Measurements from ENCODE around the gene BANF2. TPM values are rescaled to one million over a fixed set of nuclear protein-coding genes. Genes with fewer than 3 reads are reported as not detected.

Gene BANF2
- total and polyA plus RNA-seq, 2 of the 13 experiments (the other 11 are each of a cell fraction or from before 2014, with no cell fraction given) = 0.35 TPM; not detected in 1

GRCh38 chr20:17684077-17684888, 15.5 kb upstream of the BANF2 start (continued):
- peak; percentile 85 for TF ChIP-seq ZNF124 (CRISPR knock-in tag; IDR thresholded peaks at IDR 0.05)
- TF ChIP-seq ZBTB8A (CRISPR knock-in tag; IDR thresholded peaks at IDR 0.05; ENCODE audit: borderline replicate concordance, low read depth) = no peak
- peak; percentile 68; the same call in 1 of the 2 replicates for TF ChIP-seq GLI4 (CRISPR knock-in tag; IDR thresholded peaks at IDR 0.05; ENCODE audit: borderline replicate concordance)
- peak; percentile 16; the same call in 1 of the 2 replicates for TF ChIP-seq SP4 (CRISPR knock-in tag; IDR thresholded peaks at IDR 0.05)
- peak; percentile 89; the same call in 1 of the 2 replicates for TF ChIP-seq SP140L (CRISPR knock-in tag; IDR thresholded peaks at IDR 0.05; ENCODE audit: borderline replicate concordance)
- TF ChIP-seq ASH2L (IDR thresholded peaks at IDR 0.05; ENCODE audit: insufficient read length, low read depth, low read length) = peak; percentile 87
- TF ChIP-seq ZNF501 (CRISPR knock-in tag; IDR thresholded peaks at IDR 0.05) = peak; percentile 82
- TF ChIP-seq ZSCAN30 (CRISPR knock-in tag; IDR thresholded peaks at IDR 0.05) = 0 out of 2 replicates have a peak, but pooled peaks have one; percentile 73
- TF ChIP-seq ZNF343 (CRISPR knock-in tag; IDR thresholded peaks at IDR 0.05) = peak; percentile 51
- peak; percentile 21 for TF ChIP-seq YY1 (IDR thresholded peaks at IDR 0.05; ENCODE audit: insufficient read depth, insufficient replicate concordance, low read depth, low read length)
- no peak for TF ChIP-seq KAT2B (IDR thresholded peaks at IDR 0.05; ENCODE audit: borderline replicate concordance, low read depth, low read length)
- TF ChIP-seq, protein P1, sequence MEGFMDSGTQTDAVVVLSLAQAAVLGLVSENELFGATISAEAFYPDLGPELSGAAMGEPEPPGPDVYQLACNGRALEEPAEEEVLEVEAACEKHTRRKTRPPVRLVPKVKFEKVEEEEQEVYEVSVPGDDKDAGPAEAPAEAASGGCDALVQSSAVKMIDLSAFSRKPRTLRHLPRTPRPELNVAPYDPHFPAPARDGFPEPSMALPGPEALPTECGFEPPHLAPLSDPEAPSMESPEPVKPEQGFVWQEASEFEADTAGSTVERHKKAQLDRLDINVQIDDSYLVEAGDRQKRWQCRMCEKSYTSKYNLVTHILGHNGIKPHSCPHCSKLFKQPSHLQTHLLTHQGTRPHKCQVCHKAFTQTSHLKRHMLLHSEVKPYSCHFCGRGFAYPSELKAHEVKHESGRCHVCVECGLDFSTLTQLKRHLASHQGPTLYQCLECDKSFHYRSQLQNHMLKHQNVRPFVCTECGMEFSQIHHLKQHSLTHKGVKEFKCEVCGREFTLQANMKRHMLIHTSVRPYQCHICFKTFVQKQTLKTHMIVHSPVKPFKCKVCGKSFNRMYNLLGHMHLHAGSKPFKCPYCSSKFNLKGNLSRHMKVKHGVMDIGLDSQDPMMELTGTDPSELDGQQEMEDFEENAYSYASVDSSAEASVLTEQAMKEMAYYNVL (CRISPR knock-in tag; IDR thresholded peaks at IDR 0.05; ENCODE audit: borderline replicate concordance) = peak; percentile 75; the same call in 1 of the 2 replicates
- peak; percentile 59; the same call in 1 of the 2 replicates for TF ChIP-seq ZBTB44 (CRISPR knock-in tag; IDR thresholded peaks at IDR 0.05)
- TF ChIP-seq, protein P2, sequence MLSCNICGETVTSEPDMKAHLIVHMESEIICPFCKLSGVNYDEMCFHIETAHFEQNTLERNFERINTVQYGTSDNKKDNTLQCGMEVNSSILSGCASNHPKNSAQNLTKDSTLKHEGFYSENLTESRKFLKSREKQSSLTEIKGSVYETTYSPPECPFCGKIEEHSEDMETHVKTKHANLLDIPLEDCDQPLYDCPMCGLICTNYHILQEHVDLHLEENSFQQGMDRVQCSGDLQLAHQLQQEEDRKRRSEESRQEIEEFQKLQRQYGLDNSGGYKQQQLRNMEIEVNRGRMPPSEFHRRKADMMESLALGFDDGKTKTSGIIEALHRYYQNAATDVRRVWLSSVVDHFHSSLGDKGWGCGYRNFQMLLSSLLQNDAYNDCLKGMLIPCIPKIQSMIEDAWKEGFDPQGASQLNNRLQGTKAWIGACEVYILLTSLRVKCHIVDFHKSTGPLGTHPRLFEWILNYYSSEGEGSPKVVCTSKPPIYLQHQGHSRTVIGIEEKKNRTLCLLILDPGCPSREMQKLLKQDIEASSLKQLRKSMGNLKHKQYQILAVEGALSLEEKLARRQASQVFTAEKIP (CRISPR knock-in tag; IDR thresholded peaks at IDR 0.05; ENCODE audit: borderline replicate concordance) = no peak
- peak; percentile 88 for TF ChIP-seq IRF9 (CRISPR knock-in tag; IDR thresholded peaks at IDR 0.05; ENCODE audit: borderline replicate concordance)
- peak; percentile 49; the same call in 1 of the 2 replicates for TF ChIP-seq NFKB2 (CRISPR knock-in tag; IDR thresholded peaks at IDR 0.05; ENCODE audit: borderline replicate concordance)

All from HepG2 (cell line).